Pulmonary artery endothelial cell (primary cell): ENCODE measurements around the gene BET1L. TPM values are rescaled to one million over a fixed set of nuclear protein-coding genes. Genes with fewer than 3 reads are reported as not detected.
"Not testable (repeated sequence)": the region's sequence is repeated elsewhere in the genome, so short reads cannot be mapped to it uniquely, and the experiment has no call there.

Experiments
- DNase-seq: peaks from one replicate; pipeline ENCODE4 v3.0.0-alpha.2; 2011; ENCODE audit warnings: low read depth, low spot score
- total RNA-seq: library from RNA; depleted of rRNA; stranded (reverse); fragments of >200 nt; gene quantifications from 2 replicates; pipeline ENCODE4 v1.2.3, GENCODE V29; 2014

The BET1L gene
- total RNA-seq, 1 donor from 2014 or later: 13.2 TPM

DNA sequence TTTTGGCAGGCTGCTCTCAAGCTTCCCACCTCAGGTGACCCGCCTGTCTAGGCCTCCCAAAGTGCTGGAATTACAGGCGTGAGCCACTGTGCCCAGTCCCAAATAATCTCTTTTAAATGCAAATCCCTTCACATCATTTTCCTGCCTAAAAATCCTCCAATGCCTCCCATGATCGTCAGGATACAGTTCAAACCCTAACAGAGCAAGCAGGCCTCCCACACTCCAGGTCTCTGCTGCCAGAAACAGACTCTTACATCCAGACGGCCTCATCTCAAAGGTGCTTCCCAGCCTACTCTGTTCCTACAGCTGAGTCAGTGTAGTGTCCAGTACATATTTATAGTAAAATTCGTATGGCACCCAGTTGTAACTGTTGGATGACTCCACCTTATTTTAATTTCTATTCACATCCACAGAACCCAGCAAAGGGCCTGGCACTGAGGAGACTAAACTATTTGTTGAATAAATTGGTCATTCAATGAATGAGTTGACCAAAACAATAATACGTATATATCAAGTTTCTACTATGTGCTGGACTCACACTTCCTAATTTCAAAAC, 20.7 kb upstream of the BET1L start:
- DNase-seq: no peak

- no peak for DNase-seq
Observed at GRCh38 chr11:225734-226453, 18.7 kb upstream of the BET1L start.

DNA sequence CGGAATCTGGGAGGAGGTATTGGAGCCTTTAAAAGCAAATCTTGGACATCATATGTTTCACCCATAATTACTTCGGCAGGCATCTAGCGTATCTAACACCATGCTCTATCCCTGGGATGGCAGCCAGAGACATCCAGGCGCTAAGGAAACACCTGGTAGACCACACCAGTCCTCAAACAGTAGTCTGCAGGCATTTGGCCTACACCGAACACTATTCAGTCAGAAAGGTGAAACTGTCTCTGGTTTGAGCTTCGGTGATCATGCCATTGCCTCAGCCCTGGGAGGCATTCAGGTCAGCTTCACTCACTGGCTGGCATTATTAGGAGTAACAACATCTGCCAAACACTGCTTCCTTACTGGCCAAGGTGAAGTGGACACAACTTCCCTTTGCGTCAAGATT, 17.2 kb upstream of the BET1L start:
- no peak for DNase-seq

- DNase-seq: no peak
Observed at GRCh38 chr11:223884-224283, 16.7 kb upstream of the BET1L start.

- DNase-seq: no peak
Observed at GRCh38 chr11:223026-223789, 16.0 kb upstream of the BET1L start.

GRCh38 chr11:221998-222789, 15.0 kb upstream of the BET1L start:
- no peak for DNase-seq

GRCh38 chr11:221539-221938, 14.3 kb upstream of the BET1L start:
- DNase-seq: no peak

- not testable (repeated sequence) for DNase-seq
Observed at GRCh38 chr11:220641-221215, 13.5 kb upstream of the BET1L start.

DNA sequence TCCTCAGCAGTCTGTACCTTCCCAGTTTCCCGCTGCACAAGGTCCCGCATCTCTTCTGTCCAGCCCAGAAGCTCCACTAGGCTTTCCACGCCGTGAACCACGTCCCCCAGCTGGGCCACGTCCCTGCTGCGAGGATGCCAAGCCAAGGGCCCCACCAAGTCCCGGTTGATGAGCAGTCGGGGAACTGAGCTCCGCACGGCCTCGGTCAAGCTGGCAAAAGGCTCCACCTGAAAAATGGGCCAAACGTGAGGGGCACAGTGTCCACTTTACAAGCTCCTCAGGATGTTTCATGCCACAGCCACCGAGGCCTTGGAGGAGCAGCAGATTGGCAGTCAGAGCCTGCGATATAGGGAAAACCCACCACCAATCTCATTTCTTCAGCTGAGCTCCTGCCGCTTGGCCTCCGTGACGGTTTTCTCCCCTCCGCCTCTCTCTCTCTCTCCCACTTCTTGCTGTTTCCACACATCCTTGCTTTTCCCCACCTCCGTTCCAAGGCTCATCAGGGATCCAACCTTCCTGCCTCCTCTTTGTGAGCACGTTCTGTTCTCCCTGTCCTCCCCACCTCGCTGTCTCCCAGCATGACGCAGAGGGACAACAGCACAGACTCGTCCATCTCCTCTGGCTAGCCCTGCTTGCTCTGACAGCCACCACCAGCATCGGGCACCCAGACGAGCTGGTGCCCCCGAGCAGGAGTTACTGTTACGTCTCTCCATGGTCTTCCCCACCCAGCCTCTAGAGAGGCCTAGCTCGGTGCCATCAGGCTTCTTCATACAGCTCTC, 11.8 kb upstream of the BET1L start:
- no peak for DNase-seq

- no peak for DNase-seq
Observed at GRCh38 chr11:217704-218103, 10.5 kb upstream of the BET1L start.

GRCh38 chr11:216081-216974, 9.1 kb upstream of the BET1L start:
- no peak for DNase-seq

GRCh38 chr11:215581-216037, 8.4 kb upstream of the BET1L start:
- DNase-seq: no peak

DNA sequence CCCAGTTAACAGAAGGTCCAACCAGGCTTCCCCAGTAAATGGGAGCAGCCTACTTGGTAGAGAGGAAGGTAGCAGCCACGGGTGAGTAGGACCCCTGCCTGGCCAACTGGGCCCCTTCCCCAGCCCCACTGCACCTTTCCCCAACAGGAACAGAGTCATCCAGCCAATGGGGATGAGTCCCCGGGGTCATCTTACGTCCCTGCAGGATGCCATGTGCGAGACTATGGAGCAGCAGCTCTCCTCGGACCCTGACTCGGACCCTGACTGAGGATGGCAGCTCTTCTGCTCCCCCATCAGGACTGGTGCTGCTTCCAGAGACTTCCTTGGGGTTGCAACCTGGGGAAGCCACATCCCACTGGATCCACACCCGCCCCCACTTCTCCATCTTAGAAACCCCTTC, 6.9 kb upstream of the BET1L start:
- no peak for DNase-seq

- no peak for DNase-seq
Observed at GRCh38 chr11:213111-213510, 5.9 kb upstream of the BET1L start.

DNA sequence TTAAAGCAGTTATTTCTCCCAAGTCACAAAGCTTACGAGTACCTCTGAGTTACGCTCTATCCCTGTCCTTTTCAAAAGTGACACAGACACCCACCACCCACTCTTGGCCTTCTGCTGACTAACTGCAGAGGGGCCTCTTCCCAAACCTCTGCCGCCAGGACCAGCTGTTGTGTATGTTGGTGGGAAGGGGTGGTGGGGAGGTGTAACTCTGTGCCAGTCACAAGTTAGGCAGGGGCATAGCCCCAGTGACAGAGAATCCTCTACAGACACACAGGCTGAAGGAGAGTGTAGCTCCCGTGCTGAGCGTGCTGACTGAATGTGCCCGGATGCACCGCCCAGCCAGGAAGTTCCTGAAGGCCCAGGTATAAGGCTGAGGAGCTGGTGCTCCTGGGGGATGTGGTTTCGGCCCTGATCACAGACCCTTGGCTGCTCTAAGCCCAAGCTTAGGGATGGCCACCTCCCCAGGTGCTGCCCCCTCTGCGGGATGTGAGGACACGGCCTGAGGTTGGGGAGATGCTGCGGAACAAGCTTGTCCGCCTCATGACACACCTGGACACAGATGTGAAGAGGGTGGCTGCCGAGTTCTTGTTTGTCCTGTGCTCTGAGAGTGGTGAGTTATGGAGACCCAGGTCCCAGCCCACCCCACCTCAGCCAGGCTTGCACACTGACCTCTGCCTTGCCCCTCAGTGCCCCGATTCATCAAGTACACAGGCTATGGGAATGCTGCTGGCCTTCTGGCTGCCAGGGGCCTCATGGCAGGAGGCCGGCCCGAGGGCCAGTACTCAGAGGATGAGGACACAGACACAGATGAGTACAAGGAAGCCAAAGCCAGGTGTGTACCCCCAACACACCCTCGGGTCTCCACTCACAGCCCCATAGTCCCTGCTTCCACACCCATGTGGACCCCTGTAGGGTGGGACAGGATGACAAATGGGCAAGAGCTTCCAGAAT, 5.2 kb upstream of the BET1L start:
- no peak for DNase-seq

DNA sequence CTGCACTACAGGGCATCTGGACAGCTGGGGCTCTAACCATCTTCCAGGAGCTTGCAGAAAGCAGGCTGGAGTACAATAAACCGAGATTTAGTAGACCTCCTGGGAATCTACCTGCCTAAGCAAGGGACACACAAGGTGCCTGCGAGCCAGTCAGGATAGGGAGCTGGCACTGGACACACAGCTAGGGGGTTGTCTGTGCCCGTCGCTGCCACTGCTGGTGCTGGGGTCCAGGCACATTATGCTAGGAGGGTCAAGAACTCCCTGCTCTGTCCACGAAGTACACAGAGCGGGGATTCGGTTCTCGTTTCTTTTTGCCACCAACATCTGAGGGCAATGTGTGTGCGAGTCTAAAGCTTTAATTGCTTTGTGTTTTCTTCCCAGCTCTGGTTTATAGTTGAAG, 4.5 kb upstream of the BET1L start:
- no peak for DNase-seq

DNA sequence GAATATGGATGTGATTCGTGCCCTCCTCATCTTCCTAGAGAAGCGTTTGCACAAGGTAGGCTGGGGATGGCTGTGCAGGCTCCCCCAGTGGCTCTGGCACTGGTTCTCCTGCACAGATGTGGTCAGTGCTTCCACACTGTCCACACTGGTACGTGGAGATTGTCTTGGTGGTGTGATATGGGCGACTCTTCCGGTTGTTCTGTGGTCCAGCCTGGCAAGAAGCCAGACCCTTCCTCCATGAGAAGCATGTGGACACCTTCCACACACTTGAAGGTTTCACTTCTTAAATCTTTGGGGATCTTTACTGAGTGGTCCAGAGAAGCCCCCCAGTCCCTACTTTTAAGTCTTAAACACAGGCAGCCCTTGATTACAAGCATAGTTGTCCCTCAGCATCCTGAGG, 4.1 kb upstream of the BET1L start:
- DNase-seq: no peak

DNA sequence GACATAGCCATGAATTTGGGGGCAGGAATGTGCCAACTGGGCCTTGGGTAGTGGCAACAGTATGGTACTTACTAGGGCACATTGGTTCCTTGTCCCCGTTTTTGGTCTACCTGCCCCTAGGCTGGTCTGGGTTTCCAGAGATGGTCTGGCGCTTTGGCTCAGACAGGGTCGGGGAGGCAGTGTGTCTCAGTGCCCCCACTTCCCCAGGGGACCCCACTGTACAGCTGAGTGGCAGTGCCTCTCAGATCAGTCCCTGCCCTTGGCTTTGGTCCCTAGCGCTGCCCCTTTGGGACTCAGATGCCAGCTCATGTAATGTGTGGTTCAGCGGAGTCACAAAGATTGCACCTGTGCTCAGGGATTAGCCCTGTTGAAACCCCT, 3.6 kb upstream of the BET1L start:
- DNase-seq: no peak
